Astrocyte (in vitro differentiated cells and primary cell): ENCODE measurements around the gene PARP6.

Experiments
- CTCF ChIP-seq: IDR thresholded peaks from 2 replicates; pipeline ENCODE4 v1.5.1; 2011; ENCODE audit warnings: low read depth, mild to moderate bottlenecking, inconsistent platforms, low read length, moderate library complexity; ENCODE audit not compliant: insufficient read depth
- EZH2 ChIP-seq: IDR thresholded peaks from 2 replicates; pipeline ENCODE4 v1.6.1; 2012; ENCODE audit warnings: mild to moderate bottlenecking, low read length, inconsistent platforms; ENCODE audit not compliant: insufficient read depth

GRCh38 chr15:72319360-72319984 is 47.1 kb upstream of the PARP6 start:
- TF ChIP-seq CTCF, result no peak
- TF ChIP-seq EZH2, result no peak
